ENCODE results near the gene SLC1A7.

The SLC1A7 gene

DNA sequence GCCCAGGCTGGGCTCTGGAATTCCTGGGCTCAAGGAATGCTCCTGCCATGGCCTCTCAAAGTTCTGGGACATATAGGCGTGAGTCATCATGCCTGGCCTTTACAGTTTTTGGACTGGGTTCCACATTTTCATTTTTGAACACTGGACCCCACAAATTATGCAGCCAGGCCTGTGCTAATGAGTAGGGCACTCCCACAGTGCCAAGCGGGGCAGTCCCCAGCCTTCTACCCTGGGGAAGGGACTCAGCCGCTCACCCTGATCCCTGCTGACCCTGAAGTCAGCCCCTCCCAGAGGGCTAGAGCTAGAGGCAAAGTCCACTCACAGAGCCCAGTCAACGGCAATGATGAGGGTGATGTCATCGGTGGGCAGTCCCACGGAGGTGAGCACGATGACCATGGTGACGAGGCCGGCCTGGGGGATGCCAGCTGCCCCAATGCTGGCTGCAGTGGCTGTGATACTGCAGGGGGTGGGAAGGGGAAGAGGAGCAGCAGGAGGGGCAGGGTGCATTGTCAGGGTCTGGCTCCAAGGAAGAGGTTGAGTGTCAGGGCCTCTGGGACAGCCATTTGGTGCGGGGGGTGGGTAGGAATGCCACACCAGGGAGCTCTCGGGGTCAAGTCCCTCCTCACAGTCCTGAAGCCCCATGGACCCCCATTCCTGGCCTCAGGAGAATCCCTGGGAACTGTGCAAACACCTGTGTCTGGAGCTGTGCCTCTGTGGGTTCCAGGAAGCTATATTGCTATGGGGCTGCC lies 52.8 kb downstream of the SLC1A7 start:
- DNase-seq = no peak

DNA sequence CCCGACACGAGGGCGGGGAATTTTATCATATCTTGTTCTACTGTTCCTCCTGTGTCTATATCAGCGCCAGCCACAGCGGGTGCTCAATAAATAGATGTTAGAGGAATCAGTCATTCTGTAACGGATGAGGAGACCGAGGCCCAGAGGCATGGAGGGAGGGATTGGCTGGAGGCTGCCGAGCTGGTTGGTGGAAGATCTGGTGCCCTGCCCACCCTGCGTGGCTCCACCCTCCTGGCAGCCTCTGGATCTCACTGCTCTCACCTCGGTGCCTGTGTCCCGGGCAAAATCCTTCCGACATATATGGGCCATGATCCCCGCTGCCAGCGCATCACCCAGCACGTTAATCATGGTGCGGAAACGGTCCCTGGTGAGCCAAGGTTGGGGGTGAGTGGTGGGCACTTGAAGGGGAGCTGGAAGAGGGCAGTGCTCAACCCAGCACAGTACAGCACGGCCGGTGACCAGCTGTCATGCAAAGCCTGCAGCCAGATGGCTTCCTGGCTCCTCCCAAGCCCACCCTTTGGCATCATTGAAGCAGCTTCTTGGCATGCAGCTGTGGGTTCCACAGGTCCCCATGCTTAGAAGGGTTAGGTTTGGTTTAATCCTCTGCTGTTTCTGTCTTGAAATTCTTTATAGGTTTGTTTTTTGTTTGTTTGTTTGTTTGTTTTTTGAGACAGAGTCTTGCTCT lies 53.7 kb downstream of the SLC1A7 start:
- no peak for DNase-seq

DNA sequence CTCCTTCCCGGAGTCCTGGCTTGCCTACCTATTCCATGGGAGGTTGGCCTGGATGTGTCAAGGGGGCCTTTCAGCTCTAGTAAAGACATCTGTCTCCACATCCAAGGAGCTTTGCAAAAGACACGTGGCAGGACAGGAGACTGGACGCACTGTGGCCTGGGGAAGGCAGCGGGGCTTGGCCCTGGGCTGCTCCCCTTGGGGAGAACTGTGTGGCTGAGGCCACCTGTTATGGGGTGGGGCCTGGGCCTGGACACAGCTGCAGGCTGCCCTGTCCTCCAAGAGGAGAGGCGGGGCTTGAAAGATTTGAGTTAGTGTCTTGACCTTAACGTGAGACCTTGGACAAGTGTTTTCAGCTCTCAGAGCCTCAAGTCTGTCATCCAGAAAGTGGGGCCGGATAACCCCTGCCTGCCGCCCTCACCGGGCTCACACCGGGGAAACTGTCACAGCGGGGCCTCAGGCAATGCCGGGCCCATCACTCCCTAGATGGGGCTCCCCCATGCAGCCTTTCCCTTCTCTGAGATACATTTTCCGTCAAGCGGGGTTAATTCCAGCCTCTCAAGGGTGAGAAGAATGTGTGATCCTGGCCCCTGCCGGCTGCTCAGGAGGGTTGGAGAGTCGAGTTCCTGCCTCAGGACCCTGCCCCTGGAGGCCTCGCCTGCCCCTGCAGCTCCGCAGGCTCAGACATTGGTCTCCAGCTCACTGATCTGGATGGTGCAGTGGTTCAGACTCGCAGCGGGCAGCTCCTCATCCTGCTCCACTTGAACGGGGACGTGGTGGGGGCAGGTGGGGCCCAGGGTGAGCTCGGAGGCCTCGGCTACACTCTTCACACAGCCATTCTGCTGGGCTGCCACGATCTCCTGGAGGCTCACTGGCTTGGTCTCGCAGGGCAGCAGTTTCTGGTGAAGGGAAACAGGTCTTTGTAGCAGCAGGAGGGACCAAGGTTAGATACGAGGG lies 54.8 kb downstream of the SLC1A7 start:
- no peak for DNase-seq

DNA sequence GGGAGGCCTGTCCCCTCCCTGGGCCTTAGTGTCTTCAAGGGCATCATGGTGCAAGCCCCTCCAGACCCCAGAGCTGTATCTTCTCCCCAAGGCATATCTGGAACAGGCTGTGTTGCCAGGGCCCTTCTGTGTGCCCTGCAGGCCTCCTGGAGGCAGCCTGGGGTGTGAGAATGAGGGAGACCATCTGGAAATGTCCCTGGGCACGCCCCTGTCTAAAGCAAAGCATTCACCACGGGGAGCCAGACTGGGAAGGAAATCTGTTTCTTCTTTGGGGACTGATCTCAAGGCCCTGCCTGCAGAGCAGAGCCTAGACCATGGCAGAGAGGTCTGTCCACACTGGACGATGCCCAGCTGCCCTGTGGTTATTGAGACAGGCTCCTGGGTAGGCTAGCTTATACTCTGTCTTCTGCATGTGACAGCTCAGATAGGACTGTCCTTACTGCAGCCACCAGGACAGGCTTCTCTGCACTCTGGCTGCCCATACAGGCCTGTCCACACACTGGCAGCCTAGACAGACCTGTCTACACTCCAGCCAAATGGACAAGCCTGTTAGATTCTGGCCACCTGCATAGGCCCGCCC lies 55.9 kb downstream of the SLC1A7 start:
- DNase-seq = no peak

DNA sequence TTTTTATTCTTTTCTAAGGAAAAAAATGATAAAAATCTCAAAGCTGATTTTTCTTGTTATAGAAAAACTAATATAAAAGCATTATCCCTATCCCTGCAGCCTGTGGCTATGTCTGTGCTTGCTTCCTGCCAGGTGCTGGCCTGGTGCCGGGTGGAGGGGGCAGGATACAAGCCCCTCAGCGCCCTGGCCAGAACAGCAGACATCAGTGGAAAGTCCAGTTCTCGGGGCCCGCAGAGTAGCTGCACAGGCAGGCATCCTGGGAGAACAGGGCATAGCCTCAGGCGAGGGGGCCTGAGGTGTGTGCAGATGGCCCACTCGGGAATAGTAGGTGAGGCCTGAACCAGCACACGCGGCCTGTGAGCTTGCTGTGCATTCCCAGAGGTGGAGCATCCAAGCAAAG lies 57.0 kb downstream of the SLC1A7 start:
- no peak for DNase-seq

DNA sequence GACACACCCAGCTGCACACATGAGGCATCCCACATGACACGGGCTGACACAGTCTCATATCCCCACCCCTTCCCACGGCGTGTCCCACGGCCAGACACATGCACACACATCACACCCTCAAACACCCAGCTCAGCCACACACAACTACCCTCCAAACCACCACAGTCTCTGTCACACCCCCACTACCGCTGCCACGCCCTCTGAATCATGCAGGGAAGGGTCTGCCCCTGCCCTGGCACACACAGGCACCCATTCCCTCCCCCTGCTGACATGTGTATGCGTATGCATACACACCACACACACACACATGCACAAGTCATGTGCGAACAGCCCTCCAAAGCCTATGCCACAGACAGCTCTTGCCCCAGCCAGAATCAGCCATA lies 57.9 kb downstream of the SLC1A7 start:
- no peak for DNase-seq

DNA sequence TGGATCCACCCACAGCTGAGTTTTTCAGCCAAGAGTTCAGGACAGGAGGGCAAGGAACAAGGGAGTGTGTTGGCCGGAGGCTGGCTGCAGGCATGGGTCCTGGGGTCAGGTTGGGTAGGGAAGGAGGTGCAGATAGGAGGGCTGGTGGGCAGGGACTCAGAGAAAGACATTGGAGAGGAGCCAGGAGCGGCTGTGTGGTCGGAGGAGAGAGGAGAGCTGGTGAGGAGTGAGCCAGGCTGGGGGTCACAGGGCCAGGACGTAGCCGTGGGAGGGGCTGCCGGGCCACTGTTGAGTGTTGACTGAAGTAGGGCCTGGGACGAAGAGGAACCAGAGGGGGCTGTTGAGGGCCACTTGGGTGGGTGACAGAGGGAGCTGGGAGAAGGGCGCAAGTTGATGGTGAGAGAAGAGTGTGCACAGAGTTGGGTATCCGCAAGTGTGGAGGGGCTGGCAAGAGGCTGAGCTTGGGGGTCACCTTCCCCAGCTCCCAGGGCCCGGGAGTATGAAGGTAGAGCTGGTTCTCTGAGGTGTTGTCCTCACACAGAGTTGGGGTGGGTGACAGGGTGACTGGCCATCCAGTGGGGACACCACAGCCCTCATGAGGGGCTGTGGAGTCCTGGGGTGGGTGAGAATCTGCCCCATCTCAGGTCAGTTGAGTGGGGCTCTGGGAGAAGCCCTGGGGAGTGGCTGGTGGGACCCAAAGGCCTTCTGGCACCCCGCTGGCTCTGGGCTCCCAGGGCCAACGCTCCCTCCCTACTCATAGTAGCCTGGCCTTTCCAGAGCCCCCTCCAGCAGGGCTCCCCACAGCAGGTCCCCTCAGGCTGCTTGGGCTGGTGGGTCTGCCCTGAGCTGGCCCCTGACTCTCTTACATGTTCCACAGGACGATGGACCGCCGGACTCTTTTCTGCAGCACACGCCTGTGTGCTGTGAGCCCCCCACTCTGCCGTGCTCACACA lies 58.5 kb downstream of the SLC1A7 start:
- no peak for DNase-seq

DNA sequence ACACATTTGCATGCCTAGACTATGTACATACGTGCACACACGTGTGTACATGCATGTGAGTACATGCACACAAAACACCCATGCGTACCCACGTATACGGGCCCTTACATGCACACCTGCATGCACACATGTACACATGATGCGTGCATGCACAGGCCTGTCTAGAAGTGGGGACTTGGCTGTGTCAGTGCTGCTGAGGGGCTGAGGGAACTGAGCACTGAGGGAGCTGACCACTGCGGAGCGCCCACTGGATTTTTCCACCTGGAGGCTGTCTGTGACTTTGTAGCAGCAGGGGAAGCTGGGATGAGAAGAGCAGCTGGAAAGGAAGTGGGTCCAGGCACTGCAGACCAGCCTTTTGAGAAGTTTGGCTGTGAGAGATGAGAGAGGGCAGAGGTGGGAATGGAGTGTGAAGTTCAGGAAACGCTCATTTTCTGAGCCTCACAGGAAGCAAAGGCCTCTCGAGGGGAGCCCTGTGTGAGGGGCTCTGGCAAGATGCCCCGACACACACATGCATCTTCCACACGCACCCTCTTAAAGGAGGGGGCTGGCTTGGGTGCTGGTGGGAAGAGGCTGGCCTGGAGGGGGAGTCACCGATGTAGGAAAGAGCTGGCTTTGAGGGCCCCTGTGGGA lies 59.5 kb downstream of the SLC1A7 start:
- no peak for DNase-seq

DNA sequence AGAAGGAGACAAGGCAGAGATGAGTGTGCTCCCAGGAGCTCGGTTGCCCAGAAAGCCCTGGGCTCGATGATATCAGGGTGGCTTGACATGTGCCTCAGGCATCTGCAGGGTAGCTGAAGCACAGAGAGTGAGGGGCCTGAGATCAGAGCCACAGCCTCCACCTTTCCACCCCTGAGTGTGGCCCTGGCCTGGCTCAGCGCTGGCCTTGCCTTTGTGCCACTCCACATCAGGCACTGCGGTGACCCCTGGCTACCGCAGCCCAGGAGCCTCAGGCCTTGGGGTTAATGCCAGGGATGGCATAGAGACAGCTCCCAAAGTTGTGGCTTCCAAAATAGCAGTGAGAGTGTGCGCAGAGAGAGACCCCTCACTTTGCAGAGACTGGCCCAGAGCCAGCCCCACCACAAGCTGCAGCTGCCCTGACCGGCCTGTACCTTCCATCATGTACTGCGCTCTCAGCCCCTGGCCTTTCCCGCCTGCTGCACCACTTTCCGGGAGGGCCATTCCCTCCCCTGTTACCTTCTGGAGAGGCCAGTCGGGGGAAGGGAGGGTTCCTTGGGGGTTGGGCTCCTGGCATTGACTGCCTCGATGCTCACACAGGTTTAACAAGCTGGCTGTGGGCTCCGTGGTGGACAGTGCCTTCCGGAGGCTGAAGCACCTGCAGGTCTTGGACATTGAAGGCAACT lies 60.9 kb downstream of the SLC1A7 start:
- DNase-seq = no peak

DNA sequence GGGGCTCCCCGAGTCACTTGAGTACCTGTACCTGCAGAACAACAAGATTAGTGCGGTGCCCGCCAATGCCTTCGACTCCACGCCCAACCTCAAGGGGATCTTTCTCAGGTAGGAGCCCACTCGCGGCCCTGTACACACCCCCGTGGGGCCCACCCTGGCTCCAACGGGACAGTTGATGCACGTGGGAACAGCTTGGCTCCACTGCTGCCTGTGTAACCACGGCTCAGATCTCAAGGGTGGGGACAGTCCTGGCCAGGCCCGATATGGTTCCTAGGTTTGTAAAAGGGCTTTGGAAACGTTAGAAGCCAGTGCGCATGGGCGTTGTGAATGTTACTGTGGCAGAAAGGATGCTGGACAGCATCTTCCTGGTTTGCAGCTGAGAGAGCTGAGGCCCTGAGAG lies 61.7 kb downstream of the SLC1A7 start:
- DNase-seq = no peak

DNA sequence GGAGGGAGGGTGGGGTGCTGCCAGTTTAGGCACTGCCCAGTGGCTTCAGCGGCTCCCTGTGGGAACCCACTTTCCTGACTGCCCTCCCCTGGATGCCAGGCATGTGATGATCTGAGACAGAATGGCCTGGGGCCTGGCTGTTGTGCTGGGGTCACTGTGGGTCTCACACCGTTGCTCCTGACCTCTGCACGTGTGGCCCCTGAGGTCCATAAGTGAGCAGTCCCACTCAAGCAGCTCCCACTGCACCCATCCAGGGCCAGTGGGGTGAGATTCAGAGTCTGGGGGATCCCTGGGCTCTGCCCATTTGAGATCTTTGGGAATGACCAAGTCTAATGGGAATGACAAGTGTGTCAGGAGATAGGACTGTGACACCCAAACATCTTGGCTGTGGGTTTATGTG lies 62.4 kb downstream of the SLC1A7 start:
- no peak for DNase-seq

DNA sequence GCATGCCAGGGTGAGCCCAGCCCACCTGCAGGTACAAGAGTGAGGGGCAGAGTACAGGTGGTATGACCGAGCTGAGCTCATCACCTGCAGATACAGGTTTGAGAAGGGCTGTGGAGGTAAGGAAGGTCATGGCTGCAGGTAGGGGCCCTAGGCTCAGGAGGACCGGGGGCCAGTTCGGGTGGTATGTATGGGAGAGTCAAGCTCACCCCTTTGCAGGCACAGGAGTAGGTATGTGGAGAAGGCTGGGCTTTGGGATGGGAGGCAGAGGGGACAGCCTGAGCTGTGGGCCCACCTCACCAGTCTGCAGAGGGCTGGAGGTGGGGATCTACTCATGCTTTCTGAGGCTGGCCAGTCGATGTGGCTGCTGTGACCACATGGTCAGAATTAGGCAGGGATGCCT lies 63.2 kb downstream of the SLC1A7 start:
- DNase-seq = no peak

DNA sequence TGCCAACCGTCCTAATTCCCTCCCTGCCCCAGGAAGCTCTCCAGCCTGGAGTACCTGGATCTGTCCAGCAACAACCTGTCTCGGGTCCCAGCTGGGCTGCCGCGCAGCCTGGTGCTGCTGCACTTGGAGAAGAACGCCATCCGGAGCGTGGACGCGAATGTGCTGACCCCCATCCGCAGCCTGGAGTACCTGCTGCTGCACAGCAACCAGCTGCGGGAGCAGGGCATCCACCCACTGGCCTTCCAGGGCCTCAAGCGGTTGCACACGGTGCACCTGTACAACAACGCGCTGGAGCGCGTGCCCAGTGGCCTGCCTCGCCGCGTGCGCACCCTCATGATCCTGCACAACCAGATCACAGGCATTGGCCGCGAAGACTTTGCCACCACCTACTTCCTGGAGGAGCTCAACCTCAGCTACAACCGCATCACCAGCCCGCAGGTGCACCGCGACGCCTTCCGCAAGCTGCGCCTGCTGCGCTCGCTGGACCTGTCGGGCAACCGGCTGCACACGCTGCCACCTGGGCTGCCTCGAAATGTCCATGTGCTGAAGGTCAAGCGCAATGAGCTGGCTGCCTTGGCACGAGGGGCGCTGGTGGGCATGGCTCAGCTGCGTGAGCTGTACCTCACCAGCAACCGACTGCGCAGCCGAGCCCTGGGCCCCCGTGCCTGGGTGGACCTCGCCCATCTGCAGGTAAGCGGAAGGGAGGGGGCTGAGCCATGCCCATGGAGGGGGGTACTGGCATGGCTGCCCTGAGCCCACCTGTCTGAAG lies 63.9 kb downstream of the SLC1A7 start:
- no peak for DNase-seq

DNA sequence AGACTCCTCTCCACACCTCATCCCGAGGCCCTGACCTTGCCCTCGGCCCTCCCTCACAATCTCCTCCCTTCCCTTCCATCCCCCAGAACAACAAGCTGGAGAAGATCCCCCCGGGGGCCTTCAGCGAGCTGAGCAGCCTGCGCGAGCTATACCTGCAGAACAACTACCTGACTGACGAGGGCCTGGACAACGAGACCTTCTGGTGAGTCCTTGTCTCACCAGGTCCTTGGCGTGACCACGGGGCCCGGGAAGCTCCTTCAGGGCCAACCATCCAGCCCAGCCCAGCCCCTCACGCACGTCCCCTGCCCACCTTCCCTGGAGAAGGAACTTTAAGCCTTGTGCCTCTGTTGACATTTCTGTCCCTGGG lies 64.9 kb downstream of the SLC1A7 start:
- DNase-seq = no peak

DNA sequence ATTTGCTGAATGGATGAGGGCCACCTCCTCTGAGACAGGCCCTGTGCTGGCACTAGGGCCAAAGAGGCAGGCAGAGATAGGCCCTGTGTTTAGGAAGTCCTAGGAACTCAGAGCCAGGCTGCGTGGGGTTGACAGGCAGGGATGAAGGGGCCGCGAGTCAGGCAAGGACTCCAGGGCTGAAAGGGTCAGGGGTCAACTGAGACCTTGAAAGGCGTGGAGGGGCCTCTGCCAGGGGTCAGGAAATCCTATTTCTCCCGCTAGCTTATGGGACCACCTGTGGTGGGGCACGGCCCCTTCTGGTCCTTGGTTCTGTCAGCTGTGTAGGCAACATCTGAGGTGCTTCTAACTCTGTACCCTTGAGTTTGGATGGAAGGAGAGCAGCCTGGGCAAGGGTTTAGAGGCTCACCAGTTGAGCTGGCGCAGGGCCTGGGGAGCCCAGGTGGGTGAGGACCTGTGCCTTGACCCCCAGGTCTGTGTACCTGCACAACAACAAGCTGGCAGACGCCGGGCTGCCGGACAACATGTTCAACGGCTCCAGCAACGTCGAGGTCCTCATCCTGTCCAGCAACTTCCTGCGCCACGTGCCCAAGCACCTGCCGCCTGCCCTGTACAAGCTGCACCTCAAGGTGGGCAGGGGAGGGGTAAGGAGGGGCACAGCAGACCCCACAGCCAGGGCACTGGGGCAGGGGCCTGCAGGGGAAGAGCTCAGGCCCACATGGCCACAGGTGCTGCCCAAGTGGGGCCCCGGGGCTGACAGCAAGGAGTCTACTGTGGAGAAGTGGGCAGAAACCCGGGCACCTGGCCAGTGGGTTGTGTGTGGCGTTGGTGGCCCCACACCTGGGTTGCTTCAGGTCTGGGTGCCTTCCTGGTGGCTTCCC lies 65.5 kb downstream of the SLC1A7 start:
- no peak for DNase-seq

DNA sequence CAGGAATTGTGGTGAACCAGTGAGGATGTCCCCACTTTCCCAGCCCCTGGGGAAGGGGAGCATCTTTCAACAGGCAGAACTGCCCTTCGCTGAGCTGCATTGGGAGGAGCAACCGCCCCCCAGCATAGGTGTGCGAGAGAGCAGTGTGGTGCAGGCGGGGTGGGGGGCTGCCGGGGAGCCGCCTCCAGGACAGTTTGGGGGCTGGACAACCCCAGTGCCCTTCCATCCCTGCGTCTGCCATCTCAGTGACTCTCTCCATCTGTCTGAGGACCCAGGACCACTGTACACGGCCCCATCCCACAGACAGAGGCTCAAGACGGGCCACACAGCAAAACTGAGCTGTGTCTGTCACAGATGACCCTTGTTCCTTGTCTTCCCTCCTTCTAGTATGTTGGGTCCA lies 66.3 kb downstream of the SLC1A7 start:
- no peak for DNase-seq

DNA sequence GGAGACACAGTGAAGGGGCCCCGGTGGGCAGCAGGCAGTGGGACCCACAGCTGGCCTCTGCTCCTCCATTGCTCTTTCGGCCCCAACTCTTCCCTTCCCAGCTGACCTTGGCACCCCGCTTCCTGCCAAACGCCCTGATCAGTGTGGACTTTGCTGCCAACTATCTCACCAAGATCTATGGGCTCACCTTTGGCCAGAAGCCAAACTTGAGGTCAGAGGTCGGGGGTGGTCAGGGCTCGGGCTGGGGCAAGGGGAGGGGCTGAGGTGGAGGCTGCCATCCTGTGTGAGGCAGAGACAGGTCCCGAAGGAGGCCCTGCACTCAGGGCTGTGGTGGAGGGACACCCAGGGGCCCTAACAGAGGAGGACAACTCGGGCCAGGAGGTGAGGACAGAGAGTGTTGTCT lies 66.7 kb downstream of the SLC1A7 start:
- DNase-seq = no peak

DNA sequence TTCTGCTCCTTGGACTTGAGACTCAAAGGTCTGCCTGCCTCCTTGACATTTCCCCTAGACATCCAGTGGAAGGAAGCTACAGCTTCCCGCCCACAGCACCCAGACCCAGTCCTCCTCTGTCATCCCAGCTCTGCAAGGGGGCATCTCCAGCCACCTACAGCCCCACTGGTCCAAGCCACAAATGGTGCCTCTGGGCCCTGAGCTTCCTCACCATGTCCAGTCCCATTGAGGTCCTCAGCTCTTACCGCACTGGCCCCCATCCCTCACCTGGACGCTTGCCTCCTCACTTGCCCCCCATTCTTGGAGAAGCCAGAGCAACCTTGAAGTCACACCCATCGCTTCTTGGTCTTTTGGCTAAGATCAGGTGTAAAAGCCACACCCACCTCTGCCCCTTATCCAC lies 67.2 kb downstream of the SLC1A7 start:
- no peak for DNase-seq
